T-helper 1 cell treated with Interleukin-12 subunit alpha and Interleukin-12 subunit beta and Interleukin-4 antibody, amounts not matched to agents 30 ng/mL and 1 ng/mL, for 36 hours (primary cell): ENCODE data around the gene PDCD5. TPM values are rescaled to one million over a fixed set of nuclear protein-coding genes. Genes with fewer than 3 reads are reported as not detected.
"Not testable (repeated sequence)": the region's sequence is repeated elsewhere in the genome, so short reads cannot be mapped to it uniquely, and the experiment has no call there.

Experiments used
- intact Hi-C: fragments of 100-400 bp; cut with micrococcal nuclease; formaldehyde crosslinking; loops from one replicate; pipeline ENCODE4 v1.15.1; 2024
- total RNA-seq: library from RNA; stranded (reverse); gene quantifications from 2 replicates; pipeline ENCODE4 v1.2.3, GENCODE V29; 2022

PDCD5 gene
- total RNA-seq, 1 donor from 2014 or later, result 96.8 TPM

GRCh38 chr19:32576790-32577189, 4.2 kb upstream of the PDCD5 start:
- intact Hi-C loops, result no loop called here

GRCh38 chr19:32580353-32580900, 563 bp upstream of the PDCD5 start:
- intact Hi-C loops, result loop anchor here (1.0 to 5.0 kb wide), 5 partner anchors 24 to 1368 kb away; partner anchors contain the start of genes FAAP24 and TSHZ3

- intact Hi-C loops, result loop anchor here (1.0 to 5.0 kb wide), 10 partner anchors 25 to 1369 kb away; partner anchors contain the start of genes ANKRD27, DPY19L3, GPATCH1 and NUDT19
These were observed 752 bp downstream of the PDCD5 start for GRCh38 chr19:32581705-32582179.

GRCh38 chr19:32587747-32588504, 6.9 kb downstream of the PDCD5 start:
- intact Hi-C loops, result not testable (repeated sequence)

GRCh38 chr19:32594021-32594420, 13.0 kb downstream of the PDCD5 start:
- intact Hi-C loops, result no loop called here

GRCh38 chr19:32595491-32595890, 14.5 kb downstream of the PDCD5 start:
- intact Hi-C loops, result loop anchor here (5.0 kb wide), 3 partner anchors 52 to 377 kb away; partner anchors contain the start of genes CEP89, FAAP24 and NUDT19

- intact Hi-C loops, result loop anchor here (2.0 to 5.0 kb wide), 4 partner anchors 49 to 374 kb away; partner anchors contain the start of genes ANKRD27, CEP89, FAAP24 and NUDT19
These were observed 17.0 kb downstream of the PDCD5 start for GRCh38 chr19:32598022-32598421.

- intact Hi-C loops, result loop anchor here (1.0 to 5.0 kb wide), 5 partner anchors 48 to 520 kb away; partner anchors contain the start of genes ANKRD27, CEP89, FAAP24 and NUDT19
These were observed 18.3 kb downstream of the PDCD5 start for GRCh38 chr19:32599258-32599657.

GRCh38 chr19:32599736-32600157, 18.8 kb downstream of the PDCD5 start:
- intact Hi-C loops, result loop anchor here (1.0 to 5.0 kb wide), 6 partner anchors 48 to 520 kb away; partner anchors contain the start of genes ANKRD27, CEP89, FAAP24 and NUDT19

- intact Hi-C loops, result no loop called here
These were observed 23.0 kb downstream of the PDCD5 start for GRCh38 chr19:32603961-32604360.

- intact Hi-C loops, result no loop called here
These were observed 24.6 kb downstream of the PDCD5 start for GRCh38 chr19:32605544-32605943.

GRCh38 chr19:32606289-32606688, 25.3 kb downstream of the PDCD5 start:
- intact Hi-C loops, result no loop called here

- intact Hi-C loops, result no loop called here
These were observed 26.5 kb downstream of the PDCD5 start for GRCh38 chr19:32607479-32607878.

GRCh38 chr19:32611161-32611560, 30.2 kb downstream of the PDCD5 start:
- intact Hi-C loops, result no loop called here

- intact Hi-C loops, result no loop called here
These were observed 32.0 kb downstream of the PDCD5 start for GRCh38 chr19:32613008-32613407.

- intact Hi-C loops, result no loop called here
These were observed 33.9 kb downstream of the PDCD5 start for GRCh38 chr19:32614916-32615315.

- intact Hi-C loops, result no loop called here
These were observed 34.6 kb downstream of the PDCD5 start for GRCh38 chr19:32615569-32615968.

- intact Hi-C loops, result no loop called here
These were observed 38.2 kb downstream of the PDCD5 start for GRCh38 chr19:32619051-32619685.

- intact Hi-C loops, result no loop called here
These were observed 41.0 kb downstream of the PDCD5 start for GRCh38 chr19:32622002-32622401.

- intact Hi-C loops, result no loop called here
These were observed 43.4 kb downstream of the PDCD5 start for GRCh38 chr19:32624410-32624809.

- intact Hi-C loops, result no loop called here
These were observed 46.0 kb downstream of the PDCD5 start for GRCh38 chr19:32626969-32627368.
